NCI-H460 (cell line): Measurements from ENCODE around the gene MYL9. TPM values are rescaled to one million over a fixed set of nuclear protein-coding genes. Genes with fewer than 3 reads are reported as not detected.

ENCODE experiments used
- DNase-seq: peaks from one replicate; pipeline ENCODE4 v3.0.0-alpha.2; 2016; ENCODE audit warnings: low read depth; ENCODE audit errors: extremely low read depth
- small RNA-seq, 2 experiments: library from RNA; depleted of rRNA; stranded (forward); fragments of <200 nt; gene quantifications; one replicate each; pipeline ENCODE3, GENCODE V24; 2014
- total RNA-seq: library from RNA; depleted of rRNA; stranded (reverse); fragments of >200 nt; shearing (Covaris generic); gene quantifications from 2 replicates; pipeline ENCODE4 v1.2.3, GENCODE V29; 2014; rRNA removed

Gene MYL9
- total RNA-seq, 1 experiment from 2014 or later, result 1.2 TPM

GRCh38 chr20:36578356-36579041, 37.2 kb downstream of the MYL9 start:
- no peak for DNase-seq

- no peak for DNase-seq
These were observed 38.8 kb downstream of the MYL9 start for GRCh38 chr20:36579996-36580545.

DNA sequence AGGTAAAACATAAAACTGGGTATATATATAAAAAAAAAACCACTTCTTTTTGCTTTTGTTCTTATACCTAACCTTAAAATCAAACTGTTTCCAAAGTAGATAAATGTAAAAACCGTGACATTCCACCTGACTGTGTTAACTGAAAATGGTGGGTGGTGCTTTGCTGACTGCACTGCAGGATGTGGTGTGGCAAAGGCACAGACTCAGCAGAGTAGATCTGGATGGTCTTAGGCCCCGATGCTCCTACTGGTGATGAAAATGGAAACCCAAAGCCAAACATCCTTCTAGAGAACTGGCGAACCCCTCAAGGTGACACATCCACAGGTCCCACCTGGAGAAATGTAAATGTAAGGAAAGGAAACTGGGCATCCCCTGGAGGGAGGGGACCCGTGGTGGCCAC, 41.0 kb downstream of the MYL9 start:
- no peak for DNase-seq

DNA sequence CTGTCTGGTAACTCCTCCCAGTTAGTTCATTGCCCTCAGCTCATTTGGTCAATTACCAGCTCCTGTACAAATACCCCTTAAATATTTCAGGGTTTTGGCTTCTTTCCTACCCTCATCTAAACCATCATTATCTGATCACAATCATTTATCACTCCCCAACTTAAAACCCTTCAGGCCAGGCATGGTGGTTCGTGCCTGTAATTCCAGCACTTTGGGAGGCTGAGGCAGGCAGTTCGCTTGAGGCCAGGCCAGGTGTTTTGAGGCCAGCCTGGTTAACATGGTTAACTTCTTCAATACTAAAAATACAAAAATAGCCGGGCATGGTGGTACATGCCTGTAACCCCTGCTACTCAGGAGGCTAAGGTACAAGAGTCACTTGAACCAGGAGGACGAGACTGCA, 41.5 kb downstream of the MYL9 start:
- no peak for DNase-seq

DNA sequence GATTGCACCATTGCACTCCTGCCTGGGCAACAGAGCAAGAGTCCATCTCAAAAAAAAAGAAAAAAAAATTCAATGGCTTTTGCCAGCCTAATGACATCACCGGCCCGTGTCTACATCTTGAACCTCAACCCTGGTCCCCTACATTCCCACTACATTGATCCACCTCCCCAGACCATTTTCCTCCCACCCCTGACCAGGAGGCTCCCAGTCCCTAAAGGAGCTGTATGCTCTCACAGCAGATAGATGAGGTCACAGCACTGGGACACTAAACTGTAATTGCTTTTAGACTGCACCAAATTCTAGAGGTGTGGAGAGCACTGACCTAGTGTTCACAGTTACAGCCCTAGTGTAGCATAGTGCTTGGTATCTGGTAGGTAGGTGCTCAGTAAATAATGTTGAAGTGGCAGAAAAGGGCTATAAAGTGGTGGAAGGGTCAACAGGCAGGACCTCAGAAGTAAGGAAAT, 42.7 kb downstream of the MYL9 start:
- DNase-seq, result no peak

GRCh38 chr20:36585410-36586125, 44.2 kb downstream of the MYL9 start:
- DNase-seq, result peak; percentile 27

GRCh38 chr20:36587388-36588070, 46.2 kb downstream of the MYL9 start:
- DNase-seq, result no peak

DNA sequence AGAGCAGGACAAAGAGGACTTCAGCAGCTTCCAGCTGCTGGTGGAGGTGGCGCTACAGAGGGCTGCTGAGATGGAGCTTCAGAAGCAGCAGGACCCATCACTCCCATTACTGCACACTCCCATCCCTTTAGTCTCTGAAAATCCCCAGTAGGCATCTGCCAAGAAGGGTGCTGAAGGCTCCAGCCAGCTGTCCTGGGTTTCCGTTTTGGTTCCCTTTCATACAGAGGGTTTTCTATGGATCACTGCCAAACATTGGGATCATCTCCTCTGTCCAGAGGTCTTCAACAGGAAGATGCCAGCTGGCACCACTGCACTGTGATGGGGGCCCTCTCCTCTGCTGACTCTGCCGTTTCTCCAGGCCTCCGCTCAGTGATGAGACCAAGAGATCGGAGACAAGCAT, 50.0 kb downstream of the MYL9 start:
- no peak for DNase-seq

DNA sequence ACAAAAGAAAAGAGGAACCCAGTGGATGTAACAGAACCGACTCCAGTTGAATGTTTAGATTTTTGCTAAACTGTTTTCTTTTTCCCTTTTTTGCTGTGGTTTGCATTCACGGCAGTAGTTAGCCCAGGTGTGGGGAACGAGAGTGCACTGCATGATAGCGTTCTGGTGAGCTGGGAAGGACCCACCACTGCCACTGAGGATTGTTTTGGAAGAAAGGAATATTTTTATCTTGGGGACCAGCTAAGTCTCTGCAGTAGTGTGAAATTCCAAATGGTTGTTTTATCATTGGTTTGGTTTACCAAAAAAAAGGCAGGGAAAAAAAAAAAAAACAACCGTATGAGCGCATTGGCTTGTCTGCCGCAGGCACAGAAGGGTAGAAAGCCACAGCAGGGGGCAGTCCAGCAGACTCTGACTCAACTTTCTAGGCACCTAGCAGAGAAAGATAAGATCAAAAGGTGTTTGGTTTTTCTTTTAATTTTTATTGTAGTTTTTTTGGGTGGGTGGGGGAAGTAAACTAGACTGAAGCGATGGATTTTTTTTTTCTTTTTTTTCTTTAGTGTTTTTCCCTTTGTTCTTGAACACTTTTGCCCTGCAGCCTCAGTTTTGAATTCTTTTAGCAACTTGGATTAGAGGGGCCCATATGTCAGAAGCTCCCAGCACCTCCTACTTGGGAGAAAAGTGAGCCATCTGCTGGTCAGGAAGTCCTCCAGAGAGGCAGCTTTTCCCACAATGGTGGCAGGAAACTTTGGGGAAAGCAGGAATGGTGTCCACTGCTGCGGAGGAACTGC, 50.7 kb downstream of the MYL9 start:
- DNase-seq, result no peak

DNA sequence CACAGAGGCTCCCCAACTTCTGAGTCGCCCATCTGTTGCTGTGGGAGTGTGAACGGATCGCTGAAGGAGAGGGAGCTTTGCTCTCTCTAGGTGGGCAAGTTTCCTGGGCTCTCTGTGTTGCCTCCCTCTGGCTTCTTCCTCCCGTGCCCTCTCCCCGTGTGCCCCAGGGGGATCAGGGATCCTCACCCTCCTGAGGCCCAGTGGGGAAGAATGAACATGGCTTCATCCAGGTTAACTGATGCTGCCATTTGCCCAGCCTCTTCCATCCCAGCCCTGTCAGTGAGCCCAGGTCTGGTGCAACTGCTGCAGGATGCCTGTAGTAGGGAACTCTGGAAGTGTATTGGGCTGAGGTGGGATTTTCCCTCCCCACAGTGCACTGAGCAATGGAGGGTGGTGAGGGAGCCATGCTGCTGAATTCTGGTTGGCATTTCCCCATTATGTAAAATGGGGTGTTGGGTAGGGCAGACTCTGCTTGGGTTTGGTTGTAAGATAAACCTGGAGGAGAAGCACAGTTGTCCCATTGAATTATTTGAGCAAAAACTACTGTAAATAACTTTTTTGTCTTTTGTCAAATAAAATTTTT, 52.1 kb downstream of the MYL9 start:
- no peak for DNase-seq

GRCh38 chr20:36599912-36600345, 58.6 kb downstream of the MYL9 start:
- DNase-seq, result no peak

Small RNAs within 50 kb of the gene (small RNA-seq; reads per million reads assigned to genes)
- 0 reads per million in 2 experiments for gene RF00017

Other genes starting within 250 kb of the MYL9 start
- 10.4 and 11.8 TPM in 2 replicates for gene DLGAP4, start 235.2 kb upstream of the MYL9 start, total RNA-seq
- 8.6 and 9.2 TPM in 2 replicates for gene TGIF2, start 32.1 kb downstream of the MYL9 start, total RNA-seq
- gene RAB5IF, start 64.3 kb downstream of the MYL9 start, total RNA-seq, result 247 and 260 TPM in 2 replicates
- 0.05 TPM in 1 of 2 replicates, not detected in the other for gene SLA2, start 104.7 kb downstream of the MYL9 start, total RNA-seq
- 15.6 and 16.7 TPM in 2 replicates for gene NDRG3, start 204.6 kb downstream of the MYL9 start, total RNA-seq
- gene DSN1, start 232.2 kb downstream of the MYL9 start, total RNA-seq, result 14.8 and 19.2 TPM in 2 replicates